Measurements from ENCODE around the gene DNLZ.

DNLZ gene

DNA sequence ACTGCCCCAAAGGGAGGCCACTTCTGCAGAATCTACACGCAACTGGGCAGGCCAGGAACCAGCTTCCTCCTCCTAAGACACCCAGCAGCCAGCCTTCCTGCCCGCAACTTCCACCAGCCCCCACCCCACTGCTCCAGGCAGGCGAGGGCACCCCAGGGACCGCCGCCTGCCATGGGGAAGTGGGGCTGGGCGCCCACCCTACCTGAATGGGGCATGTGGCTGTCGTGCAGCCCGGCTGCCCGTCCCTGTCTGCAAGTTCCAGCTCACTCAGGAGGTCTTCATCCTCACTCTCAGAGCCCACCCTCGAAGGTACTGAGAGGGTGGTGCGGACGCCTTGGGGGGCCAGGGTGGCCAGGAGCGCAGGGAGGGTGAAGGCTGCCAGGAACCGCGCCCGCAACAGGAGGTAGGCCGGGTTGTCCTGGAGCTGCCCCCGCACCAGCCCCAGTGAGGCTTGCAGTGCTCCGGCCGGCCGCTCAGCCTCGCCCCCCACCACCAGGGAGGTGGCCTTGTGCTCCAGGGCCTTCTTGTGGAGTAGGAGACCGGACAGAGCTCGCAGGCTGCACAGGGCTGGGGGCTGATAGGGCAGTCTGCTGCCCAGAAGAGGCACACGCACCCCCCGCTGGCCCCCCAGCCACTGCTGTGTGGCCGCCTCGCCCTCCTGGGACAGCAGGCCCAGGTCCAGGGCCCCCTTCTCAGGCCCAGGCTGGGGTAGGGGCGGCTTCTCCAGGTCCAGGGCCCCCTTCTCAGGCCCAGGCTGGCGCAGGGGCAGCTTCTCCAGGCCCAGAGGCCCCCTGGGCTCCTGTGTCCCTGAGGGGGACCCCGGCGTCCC lies 14.0 kb upstream of the DNLZ start:
- no peak for DNase-seq (ENCODE audit: low read depth in 1 of 2, low spot score in 1 of 2)

DNA sequence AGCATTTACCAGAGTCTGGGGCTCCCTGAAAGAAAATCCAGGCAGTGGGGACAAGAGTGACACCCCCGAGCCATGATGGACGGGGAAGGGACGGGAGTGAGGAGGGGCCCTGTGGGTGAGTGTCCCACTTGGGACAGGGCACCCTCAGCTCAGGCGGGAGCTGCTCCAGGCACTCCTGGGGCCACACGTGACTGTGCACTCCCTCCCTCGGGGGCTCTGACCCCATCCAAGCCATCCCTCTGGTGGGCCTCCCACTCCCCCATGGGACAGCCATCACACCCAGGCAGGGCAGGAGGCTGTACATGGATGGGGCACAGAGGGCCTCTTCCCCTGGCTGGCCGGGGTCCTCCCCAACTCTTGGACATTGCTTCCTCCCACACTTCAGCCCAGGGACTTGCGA lies 12.9 kb upstream of the DNLZ start:
- no peak for DNase-seq (ENCODE audit: low read depth in 1 of 2, low spot score in 1 of 2)

DNA sequence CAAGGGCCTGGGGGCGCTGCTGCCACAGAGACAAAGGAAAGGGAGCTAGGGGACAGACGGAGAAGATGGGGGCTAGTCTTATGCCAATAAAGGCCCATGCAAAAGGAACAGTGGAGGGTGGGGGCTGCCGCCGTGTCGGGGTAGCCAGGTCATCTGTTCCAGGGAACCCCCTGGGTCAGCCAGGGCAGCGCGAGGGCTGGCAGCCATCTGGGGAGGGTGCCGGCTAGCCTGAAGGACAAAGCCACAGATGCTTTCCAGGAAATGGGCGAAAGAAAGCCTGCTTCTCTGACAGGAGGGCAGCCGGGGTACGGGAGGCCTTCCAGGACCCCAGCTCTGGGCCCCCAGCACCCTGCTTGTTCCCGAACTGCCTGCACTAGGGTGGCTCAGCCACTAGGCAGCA lies 11.6 kb upstream of the DNLZ start:
- DNase-seq (ENCODE audit: low read depth in 1 of 2, low spot score in 1 of 2), result no peak

DNA sequence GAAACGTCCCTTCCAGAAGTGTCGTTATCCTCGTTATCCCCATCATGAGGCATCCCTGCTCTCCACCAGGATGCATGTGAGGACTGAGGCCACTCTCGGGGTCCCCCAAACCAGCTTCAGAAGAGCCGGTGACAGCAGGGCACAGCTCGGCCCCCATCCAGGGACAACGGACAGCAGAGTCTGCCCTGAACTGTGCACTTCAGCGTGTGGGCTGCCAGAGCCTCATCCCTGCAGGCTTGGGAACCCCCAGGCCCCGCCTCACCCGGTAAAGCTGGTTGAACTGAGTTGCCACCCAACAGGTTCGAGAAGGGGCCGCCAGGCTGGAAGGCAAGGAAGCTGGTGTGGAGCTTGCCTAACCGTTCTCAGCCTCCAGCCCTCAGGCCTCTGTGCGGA lies 10.6 kb upstream of the DNLZ start:
- DNase-seq (ENCODE audit: low read depth in 1 of 2, low spot score in 1 of 2), result no peak

DNA sequence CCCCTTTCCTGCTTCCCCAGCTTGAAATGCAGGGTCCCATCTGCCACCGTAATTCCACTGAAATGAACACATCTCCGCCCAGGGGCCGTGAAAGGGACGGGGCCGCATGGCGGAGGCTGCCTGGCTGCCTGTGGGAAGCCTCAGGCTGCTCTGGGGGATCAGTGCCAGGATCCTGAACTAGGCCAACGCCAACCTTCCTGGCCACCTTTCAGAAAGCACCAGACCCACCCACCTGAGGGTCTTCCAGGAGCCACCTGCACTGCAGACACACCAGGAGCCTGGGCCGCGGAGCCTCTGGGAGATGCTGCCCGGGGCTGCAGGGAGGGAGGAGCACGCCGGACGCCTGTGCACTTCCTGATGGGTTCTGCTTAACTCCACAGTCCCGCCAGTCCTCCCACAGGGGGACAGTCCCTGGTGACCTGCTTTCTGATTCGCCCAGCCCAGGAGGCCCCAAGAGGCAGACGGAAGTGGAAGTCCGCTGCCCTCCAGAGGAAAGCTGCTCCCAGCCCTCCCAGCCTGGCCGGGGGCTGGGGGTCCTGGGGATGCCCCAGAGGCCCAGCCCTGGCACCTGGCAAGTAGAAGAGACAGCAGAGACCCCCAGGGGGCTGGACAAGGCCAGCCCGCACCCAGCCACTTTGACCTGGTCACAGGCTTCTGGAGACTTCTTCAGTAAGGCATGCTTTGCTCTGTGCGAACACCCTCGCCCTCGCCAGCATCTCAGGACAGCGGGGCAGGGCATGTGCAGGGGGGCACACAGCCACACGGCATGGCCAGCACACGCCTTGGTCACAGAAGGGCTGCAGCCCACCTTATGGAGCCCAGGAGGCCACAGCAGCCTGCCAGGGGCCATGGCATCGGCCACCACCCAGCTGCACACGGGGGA lies 10.0 kb upstream of the DNLZ start, which contains the start of gene CARD9:
Gene CARD9 (minus strand): TSS at position 370 of the 883 bp plus-strand sequence. CDS start 1,591 bp downstream, outside the sequence.
- no peak for DNase-seq (ENCODE audit: low read depth in 1 of 2, low spot score in 1 of 2)

DNA sequence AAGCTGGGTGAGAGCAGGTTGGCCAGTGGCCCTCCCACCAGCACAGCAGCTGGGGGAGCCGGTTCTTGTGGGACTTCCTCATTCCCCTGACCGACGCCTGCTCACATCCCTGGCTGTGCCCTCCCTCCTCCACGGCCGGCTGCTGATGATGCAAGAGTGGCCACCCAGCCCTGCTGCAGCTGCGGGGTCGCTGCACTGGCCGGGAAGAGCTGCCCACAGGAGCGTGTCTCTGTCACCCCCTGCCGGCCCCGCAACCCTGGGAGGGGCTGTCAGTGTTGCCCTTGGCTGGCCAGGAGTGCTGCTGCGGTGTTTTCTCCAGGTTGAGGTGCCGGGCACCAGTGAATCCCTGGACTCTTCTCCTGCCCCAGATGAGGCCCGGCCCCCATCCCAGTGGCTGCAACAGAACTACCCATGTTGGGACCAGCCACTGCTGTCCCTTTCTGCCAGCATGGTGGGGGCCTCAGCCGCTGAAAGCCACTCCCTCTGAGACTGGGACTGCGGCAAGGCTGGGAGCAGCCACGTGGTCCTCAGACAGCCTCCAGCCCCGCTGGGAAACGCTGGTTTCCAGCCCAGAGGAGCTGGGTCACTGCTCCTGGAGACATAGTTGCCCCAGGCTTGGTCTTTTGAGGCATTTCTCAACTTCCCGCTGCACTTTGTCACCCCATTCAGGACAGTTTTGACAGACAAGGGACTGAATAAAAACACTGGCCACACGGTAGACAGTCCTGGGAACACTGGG lies 9.2 kb upstream of the DNLZ start:
- DNase-seq (ENCODE audit: low read depth in 1 of 2, low spot score in 1 of 2), result no peak

DNA sequence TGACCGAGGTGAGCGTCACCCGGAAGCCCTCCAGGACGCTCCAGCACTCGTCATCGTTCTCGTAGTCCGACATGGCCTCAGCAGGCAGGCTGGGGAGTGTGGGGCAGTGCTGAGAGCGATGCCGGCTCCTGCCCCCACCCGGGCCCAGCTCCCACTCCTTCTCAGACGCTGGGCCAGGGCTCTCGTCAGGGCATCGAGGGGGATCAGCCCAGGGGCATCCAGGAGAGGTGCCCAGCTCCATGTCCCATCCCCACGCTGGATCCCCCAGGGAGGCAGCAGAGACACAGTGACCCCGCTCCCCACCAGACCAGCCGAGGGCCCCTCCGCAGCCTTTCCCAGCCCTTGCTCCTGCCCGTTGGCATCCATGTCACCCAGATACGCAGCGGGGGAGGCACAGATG lies 8.5 kb upstream of the DNLZ start:
- DNase-seq (ENCODE audit: low read depth in 1 of 2, low spot score in 1 of 2), result no peak

DNA sequence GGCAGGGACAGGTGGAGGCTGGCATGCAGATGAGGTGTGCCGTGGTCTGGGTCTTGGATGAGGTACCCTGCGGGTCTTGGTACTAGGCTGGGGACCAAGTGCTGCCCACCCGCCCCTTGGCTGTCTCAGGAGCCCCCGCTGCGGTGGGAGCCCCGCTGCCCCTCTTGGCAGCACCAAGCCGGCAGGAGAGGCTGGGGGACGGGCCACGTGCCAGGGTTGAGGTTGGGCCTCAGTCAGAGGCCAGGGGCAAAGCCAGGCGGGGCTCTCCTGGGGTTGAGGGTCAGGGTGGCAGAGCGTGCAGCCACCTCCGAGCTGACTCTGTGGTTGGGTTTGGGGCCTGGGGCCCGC lies 8.0 kb upstream of the DNLZ start:
- DNase-seq (ENCODE audit: low read depth in 1 of 2, low spot score in 1 of 2), result no peak

DNA sequence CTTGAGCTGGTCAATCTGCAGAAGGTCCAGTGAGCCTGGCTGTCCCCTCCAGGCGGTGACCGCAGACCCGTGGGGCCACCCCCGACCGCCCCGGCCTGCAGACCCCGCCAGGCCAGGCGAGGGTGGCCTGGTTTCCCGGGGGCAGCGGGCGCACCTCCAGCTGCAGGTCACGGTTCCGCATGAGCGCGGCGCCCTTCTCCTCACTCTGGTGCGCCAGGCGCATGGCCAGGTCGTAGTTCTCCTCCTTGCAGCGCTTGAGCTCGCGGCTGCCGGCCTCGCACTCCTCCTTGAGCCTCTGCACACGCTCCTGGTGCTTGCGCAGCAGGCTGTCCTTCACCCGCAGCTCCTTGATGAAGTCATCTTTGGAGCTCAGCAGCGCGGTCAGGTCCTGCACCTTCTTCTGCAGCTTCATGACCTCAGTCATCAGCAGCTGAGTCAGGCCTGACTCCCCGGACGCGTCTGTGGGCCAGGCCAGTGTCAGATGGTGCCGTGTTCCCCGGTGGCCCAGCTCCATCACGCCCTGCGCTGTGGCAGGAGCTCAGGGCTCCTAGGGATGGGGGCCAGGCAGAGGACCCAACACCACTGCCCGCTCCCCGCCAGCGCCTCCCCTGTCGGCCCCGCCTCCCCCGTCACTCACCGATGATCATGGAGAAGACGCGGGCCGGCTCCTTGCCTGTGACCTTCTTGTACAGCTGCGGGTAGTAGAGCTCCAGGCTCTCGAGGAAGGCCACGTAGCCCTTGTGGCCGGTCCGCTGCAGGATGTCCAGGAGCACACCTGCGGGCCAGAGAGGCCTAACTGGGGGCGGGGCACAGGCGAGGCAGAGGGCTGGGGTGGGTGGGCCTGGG lies 7.4 kb upstream of the DNLZ start:
- DNase-seq (ENCODE audit: low read depth in 1 of 2, low spot score in 1 of 2), result no peak

DNA sequence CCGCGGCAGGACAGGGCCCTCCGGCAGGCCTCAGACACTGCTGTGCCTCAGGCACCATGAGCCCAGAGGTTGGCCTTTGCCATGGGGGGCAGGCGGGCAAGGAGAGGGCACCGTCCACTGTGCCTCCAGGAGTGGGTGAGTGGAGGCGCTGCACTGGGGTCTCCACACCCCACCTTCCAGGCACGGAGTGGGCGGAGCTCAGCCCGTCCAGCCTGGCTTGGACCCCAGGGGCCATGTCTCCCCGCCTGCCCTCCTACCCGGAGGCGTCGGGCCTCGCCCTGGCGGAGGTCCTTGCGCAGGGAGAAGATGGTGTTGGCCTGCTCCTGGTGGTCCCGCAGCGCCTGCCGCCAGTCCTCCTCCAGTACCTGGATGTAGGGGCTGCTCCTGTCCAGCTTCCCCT lies 6.5 kb upstream of the DNLZ start:
- DNase-seq (ENCODE audit: low read depth in 1 of 2, low spot score in 1 of 2), result no peak

DNA sequence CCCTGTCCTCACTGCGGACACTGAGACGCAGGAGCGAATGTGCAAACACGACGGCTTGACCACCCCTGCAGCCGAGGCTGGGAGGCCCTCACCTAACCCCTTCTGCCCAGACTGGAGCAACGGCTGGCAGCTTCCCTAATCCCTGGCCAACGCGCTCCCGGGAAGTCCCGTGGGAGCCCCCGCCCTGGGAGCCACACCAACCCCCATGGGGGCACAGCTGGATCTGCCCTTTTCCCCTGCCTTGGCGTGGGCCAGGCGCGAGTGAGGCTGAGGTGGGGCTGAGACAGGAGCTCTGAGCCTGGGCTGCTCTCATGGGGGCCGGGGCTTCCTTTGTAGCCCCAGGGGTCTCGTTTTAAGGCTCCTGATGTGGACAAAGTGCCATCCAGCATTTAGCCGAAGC lies 4.6 kb upstream of the DNLZ start:
- no peak for DNase-seq (ENCODE audit: low read depth in 1 of 2, low spot score in 1 of 2)

DNA sequence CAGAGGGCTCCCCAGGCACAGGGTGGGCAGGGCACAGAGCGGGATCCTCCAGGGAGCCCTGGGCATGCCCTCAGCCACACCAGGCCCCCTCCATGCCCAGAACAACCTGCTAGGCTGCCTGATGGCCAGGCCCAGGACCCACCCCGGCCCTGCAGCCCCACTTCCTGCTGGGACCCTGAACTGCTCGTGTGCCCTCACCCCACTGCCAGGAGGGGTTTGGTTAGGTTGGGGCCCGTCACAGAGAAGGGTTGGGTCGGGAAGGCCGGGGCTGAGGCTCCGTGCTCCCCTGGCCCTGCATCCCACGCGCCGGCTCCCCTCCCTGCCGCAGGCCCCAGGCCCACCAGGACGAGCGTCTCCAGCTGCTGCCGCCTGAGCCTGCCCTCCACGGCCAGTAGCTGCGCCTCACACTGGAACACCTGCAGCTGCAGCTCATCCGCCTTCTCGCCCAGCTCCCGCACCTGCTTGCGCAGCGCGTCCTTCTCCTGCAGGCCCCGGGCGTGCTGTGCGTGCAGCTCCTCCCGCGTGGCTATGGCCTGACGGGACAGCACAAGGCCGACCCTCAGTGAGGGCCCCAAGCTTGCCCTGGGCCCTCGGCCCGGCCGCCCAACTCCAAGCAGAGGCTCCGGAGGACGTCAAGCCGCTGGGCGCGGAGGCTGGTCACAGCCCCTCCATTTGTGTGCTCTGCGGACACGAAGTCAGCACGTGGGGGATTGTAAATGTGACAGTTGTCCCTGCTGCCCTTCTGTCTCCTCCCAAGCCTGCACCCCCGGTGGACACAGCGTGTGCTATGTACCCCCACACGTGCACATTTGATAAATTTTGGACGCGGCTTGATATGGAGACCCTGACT lies 4.0 kb upstream of the DNLZ start:
- DNase-seq (ENCODE audit: low read depth in 1 of 2, low spot score in 1 of 2), result no peak

DNA sequence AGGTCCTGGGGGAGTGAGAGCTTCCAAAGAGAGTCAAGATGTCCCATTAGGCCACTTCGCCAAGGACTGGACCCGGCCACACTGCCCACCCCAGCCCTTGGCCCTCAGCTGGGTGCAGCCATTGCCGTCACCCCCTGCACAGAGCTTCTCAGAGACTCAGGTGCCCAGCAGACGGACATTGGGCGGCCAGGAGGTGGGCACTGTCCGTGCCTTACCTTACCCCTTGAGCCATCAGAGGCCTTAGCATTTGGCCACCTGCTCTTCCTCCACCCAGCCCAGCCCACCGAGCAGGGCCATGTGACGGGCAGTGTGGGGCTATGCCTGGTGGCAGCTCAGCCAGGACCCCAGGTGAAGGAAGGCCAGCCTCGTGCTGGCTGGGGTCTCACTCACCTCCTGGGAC lies 3.3 kb upstream of the DNLZ start:
- DNase-seq (ENCODE audit: low read depth in 1 of 2, low spot score in 1 of 2), result no peak

DNA sequence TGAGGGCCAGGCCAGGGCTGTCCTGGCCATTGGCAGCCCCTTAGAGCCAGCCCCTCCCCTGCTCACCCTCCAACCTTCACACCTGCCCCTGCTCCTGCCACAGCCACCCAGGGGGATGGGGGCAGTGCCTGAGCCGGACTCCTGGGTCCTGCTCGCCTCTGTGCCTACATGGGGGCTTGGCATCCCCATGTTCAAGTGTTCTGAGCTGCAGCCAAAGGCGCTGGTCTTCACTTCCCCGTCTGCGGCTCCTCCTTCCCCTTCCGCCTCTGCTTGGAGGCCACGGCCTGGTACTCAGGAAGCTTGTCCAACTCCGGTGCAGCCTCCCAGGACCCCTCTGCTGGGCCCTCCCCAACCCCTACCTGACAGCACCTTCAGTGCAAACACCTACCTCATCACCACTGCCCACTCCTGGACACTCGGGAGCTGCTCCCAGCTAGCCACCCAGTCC lies 2.3 kb upstream of the DNLZ start:
- DNase-seq (ENCODE audit: low read depth in 1 of 2, low spot score in 1 of 2), result no peak

DNA sequence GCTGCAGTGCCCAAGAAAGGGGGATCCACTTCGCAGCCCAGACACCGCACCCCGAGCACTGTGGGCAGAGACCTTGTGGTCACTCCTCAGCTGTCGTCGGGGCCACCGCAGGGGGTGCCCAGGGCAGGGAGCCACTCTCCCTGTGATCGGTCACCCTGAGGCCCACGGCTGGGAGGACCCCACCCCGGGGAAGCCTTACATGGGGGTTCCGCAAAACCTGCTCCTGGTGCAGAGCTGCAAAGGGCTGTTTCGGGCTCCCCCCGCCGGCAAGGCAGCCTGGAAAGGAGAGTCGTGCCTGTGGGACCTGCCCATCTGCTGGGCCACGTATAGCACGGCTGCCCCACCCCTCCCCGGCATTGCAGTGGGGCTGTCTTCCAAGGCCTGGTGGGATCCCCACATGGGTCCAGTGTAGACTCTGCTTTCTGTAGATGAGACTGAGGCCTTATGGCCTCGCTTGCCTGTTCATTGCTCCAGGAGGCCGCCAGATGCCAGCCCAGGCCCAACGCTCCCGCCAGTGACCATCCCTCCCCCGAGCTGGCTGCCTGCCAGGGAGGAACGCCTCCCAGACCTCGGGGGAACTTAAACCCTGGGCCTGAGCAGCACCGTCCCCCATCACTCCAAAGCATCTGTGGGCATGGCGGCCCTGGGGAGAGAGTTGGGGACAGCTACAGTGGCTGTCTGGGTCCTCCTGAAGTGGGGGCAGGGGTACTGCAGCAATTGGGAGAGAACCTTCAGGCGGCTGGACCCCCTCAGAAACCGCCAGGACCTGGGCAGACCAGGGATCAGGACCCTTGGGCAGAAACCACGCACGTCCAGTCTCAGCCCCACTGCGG lies 1.6 kb upstream of the DNLZ start:
- no peak for DNase-seq (ENCODE audit: low read depth in 1 of 2, low spot score in 1 of 2)

DNA sequence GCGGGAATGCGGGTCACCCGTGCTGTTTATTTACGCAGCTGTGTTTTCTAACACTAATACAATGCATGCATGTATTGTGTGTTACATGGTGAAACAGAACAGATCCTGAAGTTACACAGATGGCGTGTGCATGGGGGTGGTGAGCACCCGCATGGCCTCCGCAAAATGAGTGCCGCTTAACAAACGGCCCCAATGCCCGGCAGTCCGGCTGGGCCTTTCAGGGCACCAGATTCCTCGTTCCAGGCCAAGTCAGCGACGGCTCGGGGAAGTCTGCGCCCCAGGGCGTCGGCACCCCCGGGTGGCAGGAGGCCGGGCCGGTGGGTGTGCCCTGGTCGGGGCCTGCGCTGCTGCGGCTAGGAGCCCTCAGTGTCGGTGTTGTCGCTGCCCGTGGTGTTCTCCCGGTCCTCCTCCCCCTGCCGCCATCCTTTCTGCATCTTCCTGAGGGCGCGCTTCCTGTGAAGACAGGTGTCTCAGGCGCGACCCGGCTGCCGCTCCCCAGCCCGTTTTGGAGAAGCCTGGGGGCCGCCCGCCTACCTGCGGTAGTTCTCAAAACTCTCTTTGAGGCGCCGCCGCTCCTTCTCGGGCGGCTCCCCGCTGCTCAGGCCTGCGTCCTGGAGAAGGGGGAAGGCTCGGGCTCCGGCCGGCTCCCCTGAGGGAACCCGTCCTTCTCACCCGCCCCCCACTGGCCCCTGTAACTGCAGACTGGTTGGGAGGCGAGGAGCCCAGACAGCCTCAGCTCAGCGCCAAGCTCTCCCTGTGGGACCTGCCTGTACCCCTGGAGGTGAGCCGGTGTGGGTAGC lies 605 bp upstream of the DNLZ start:
- no peak for DNase-seq (ENCODE audit: low read depth in 1 of 2, low spot score in 1 of 2)

DNA sequence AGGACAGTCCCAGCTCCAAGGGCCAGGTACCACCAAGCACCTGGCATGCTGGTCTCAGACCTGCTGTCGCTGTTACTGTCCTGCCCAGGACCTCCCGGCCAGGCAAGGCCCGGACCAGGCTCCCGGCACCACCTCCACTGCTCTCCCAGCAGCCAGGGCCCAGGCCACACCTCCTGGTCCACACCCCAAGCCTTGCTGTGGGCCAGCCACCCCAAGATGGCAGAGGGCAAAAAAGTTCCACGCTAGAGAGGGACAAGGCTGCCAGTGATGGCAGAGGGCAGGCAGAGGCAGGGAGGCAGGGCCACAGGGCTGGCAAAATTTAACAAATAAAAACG lies 1.1 kb downstream of the DNLZ start:
- no peak for DNase-seq (ENCODE audit: low read depth in 1 of 2, low spot score in 1 of 2)

DNA sequence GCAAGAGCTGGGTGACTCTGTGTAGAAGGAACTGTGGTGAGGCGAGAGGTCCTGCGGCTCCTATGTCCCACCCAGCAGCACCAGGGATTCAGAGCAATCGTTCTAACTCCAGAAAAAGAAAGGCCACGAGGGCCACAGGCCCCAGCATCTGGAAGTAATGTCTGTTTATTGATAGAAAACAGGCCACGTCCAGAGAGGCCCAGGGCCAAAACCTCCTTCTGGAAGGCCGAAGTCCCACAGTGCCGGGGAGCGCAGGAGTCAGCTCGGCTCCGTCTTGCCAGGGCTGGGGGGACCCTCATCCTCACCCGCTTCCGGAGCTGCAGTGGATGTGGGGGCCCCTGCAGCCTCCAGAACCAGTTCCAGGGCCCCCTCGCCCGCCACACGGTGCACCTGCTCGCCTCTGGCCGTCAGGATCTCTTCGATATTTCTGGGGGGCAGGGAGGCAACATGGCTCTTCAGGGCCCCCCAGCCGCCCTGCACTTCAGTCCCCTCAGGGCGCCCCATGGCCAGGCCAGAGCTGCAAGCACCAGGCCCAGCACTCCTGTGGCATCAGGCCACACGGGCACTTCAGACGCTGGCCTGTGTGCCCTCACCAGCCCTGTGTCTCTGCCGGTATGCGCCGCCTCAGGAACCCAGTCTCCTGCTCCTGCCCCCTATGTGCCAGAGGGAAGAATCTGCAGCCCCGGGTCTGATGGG lies 1.6 kb downstream of the DNLZ start:
- no peak for DNase-seq (ENCODE audit: low read depth in 1 of 2, low spot score in 1 of 2)

All from activated CD4-positive, alpha-beta T cell treated with anti-CD3 and anti-CD28 coated beads, Interleukin-2, amount 50 U/mL, for 24 hours (primary cell).